Measurements from ENCODE around the gene METTL1.

- TF ChIP-seq CTCF (conservative IDR thresholded peaks at IDR 0.05) (no peak), EZH2 (IDR thresholded peaks at IDR 0.05; ENCODE audit: low read depth) (no peak)
These were observed 33.2 kb downstream of the METTL1 start, which contains the start of gene AGAP2 for GRCh38 chr12:57738661-57739237.

All from PC-9 (cell line).